CD14-positive monocyte (primary cell): ENCODE results near the gene POLR2L. TPM values are rescaled to one million over a fixed set of nuclear protein-coding genes. Genes with fewer than 3 reads are reported as not detected.

ENCODE experiments used
- DNase-seq, 3 donors: peaks; one replicate each; pipeline ENCODE4 v3.0.0-alpha.2; 2011 to 2022
- H2AFZ ChIP-seq: 2 replicates; pipeline ENCODE4 v1.6.0; 2012; ENCODE audit warnings: mild to moderate bottlenecking, low read depth, low read length, inconsistent platforms; ENCODE audit not compliant: insufficient read depth, poor library complexity, severe bottlenecking
- H3K27ac ChIP-seq, 2 donors: 1 replicate in 1 of 2; 2 replicates in 1 of 2; pipeline ENCODE4 v1.5.1; 2012 to 2013; ENCODE audit warnings: low read length in 2 of 2, control low read depth in 1 of 2, inconsistent platforms in 1 of 2, low read depth in 1 of 2, mild to moderate bottlenecking in 1 of 2
- H3K27me3 ChIP-seq, 2 donors: one replicate each; pipeline versions ENCODE4 v1.6.0 to v1.6.1; 2011 to 2013; ENCODE audit warnings: low read length in 2 of 2; ENCODE audit not compliant: control insufficient read depth in 2 of 2, insufficient read depth in 2 of 2
- H3K36me3 ChIP-seq, 2 donors: replicated peaks in 1 of 2; 1 replicate in 1 of 2; 2 replicates in 1 of 2; pipeline versions ENCODE4 v1.5.1 to v1.6.1; 2012 to 2013; ENCODE audit warnings: low read length in 2 of 2, control low read depth in 1 of 2, inconsistent platforms in 1 of 2, mild to moderate bottlenecking in 1 of 2; ENCODE audit not compliant: insufficient read depth in 2 of 2, control insufficient read depth in 1 of 2
- H3K4me1 ChIP-seq, 2 donors: 1 replicate in 1 of 2; 2 replicates in 1 of 2; pipeline versions ENCODE4 v1.5.1 to v1.6.1; 2012 to 2013; ENCODE audit warnings: low read length in 2 of 2, control low read depth in 1 of 2, inconsistent platforms in 1 of 2, mild to moderate bottlenecking in 1 of 2, moderate library complexity in 1 of 2; ENCODE audit not compliant: insufficient read depth in 2 of 2, control insufficient read depth in 1 of 2
- H3K4me2 ChIP-seq: replicated peaks from 2 replicates; pipeline ENCODE3; 2012; ENCODE audit warnings: low read length, moderate library complexity, mild to moderate bottlenecking; ENCODE audit not compliant: poor library complexity, severe bottlenecking; ENCODE audit errors: extremely low read depth
- H3K4me3 ChIP-seq, 3 experiments: fragments of 200-600 bp in 1 of 3; sonication (generic) in 1 of 3; replicated peaks in 1 of 3; 1 replicate in 2 of 3; 2 replicates in 1 of 3; pipeline ENCODE4 v1.5.1; 2011 to 2013; ENCODE audit warnings: low read length in 3 of 3, mild to moderate bottlenecking in 3 of 3, control low read depth in 2 of 3, low read depth in 2 of 3, inconsistent platforms in 1 of 3, moderate library complexity in 1 of 3
- H3K79me2 ChIP-seq: 2 replicates; pipeline ENCODE4 v1.6.0; 2012; ENCODE audit warnings: mild to moderate bottlenecking, control low read depth, inconsistent platforms, low read length, moderate library complexity; ENCODE audit not compliant: insufficient read depth
- H3K9ac ChIP-seq: 2 replicates; pipeline ENCODE4 v1.6.0; 2017; ENCODE audit warnings: low read length, mild to moderate bottlenecking; ENCODE audit not compliant: insufficient read depth, poor library complexity, severe bottlenecking
- H3K9me3 ChIP-seq, 2 donors: replicated peaks in 1 of 2; 1 replicate in 1 of 2; 2 replicates in 1 of 2; pipeline versions ENCODE4 v1.5.1 to v1.6.1; 2012 to 2013; ENCODE audit warnings: low read length in 2 of 2, control low read depth in 1 of 2; ENCODE audit not compliant: control insufficient read depth in 1 of 2, insufficient read depth in 1 of 2
- H4K20me1 ChIP-seq: 2 replicates; pipeline ENCODE4 v1.6.0; 2012; ENCODE audit warnings: mild to moderate bottlenecking, low read length, control low read depth, moderate library complexity; ENCODE audit not compliant: insufficient read depth
- H3K27ac Mint-ChIP-seq, 7 donors: one replicate each; pipeline ENCODE4 v1.8.0; 2020; ENCODE audit warnings: mild to moderate bottlenecking in 7 of 7, mixed read lengths in 7 of 7, moderate library complexity in 6 of 7, inconsistent platforms in 2 of 7
- H3K27me3 Mint-ChIP-seq, 3 donors: one replicate each; pipeline ENCODE4 v1.8.0; 2021 to 2022; ENCODE audit warnings: low read depth in 3 of 3, mild to moderate bottlenecking in 3 of 3, mixed read lengths in 3 of 3, moderate library complexity in 3 of 3, inconsistent platforms in 1 of 3
- H3K36me3 Mint-ChIP-seq, 2 donors: one replicate each; pipeline ENCODE4 v1.8.0; 2020; ENCODE audit warnings: mixed read lengths in 2 of 2, inconsistent platforms in 1 of 2, mild to moderate bottlenecking in 1 of 2
- H3K4me1 Mint-ChIP-seq: one replicate; pipeline ENCODE4 v1.8.0; 2020; ENCODE audit warnings: mild to moderate bottlenecking, mixed read lengths
- H3K4me3 Mint-ChIP-seq, 2 donors: one replicate each; pipeline ENCODE4 v1.8.0; 2020; ENCODE audit warnings: mild to moderate bottlenecking in 2 of 2, mixed read lengths in 2 of 2, moderate library complexity in 1 of 2
- H3K9me3 Mint-ChIP-seq, 7 donors: one replicate each; pipeline ENCODE4 v1.8.0; 2020 to 2022; ENCODE audit warnings: mixed read lengths in 7 of 7, mild to moderate bottlenecking in 6 of 7, moderate library complexity in 6 of 7, inconsistent platforms in 2 of 7
- WGBS: methylation state at CpG from one replicate; pipeline ENCODE4 v1.1.5; 2013; ENCODE audit warnings: missing lambda C conversion rate; ENCODE audit not compliant: insufficient coverage; 5-methylcytosine and 5-hydroxymethylcytosine counted together
- intact Hi-C, 2 donors: fragments of 100-400 bp; cut with micrococcal nuclease; formaldehyde crosslinking; loops; one replicate each; pipeline versions ENCODE4 v1.15.0 to v1.15.1; 2023
- polyA plus RNA-seq, 3 donors: library from polyadenylated mRNA; depleted of rRNA in 1 of 3; unstranded in 2 of 3; stranded (reverse) in 1 of 3; fragments of 300-500 nt in 2 of 3; fragments of >200 nt in 1 of 3; fragmentation: Illumina TruSeq in 2 of 3; gene quantifications; 1 replicate in 2 of 3; 2 replicates in 1 of 3; pipeline ENCODE4 v1.2.3, GENCODE V29; 2012 to 2021
- TF ChIP-seq, protein P1 (sequence below): fragments of 200-600 bp; IDR thresholded peaks from one replicate; pipeline ENCODE4 v1.8.0; 2022; ENCODE audit warnings: antibody characterized with exemption, mild to moderate bottlenecking

The POLR2L gene
- polyA plus RNA-seq, 3 donors = 93.9 to 133 (median 110) TPM

DNA sequence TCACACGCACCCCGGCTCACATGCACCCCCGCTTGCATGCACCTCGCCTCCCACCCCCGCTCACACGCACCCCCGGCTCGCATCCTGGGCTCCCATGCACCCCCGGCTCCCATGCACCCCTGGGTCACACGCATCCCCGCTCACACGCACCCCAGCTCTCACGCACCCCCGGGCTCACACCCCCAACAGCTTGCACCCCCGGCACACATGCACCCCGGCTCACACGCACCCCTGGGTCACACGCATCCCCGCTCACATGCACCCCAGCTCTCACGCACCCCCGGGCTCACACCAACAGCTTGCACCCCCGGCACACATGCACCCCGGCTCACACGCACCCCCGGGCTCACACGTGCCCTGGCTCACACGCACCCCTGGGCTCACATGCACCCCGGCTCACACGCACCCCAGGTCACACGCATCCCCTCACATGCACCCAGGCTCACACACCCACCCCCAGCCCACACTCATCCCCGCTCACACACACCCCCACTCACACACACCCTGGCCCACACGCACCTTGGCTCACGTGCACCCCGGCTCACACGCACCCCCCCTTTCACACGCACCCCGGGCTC, 16.5 kb upstream of the POLR2L start:
- 93% methylated on average over 17 of the region's 37 CpGs for WGBS
- Histone ChIP-seq H3K9ac (no peak overlapping the region), H3K4me1 (no peaks in the 10 kb centered on the region), H3K36me3 (no peaks in the 10 kb centered on the region), H4K20me1 (peaks cover 63% of the 10 kb centered on the region), H3K9me3 (no peaks in the 10 kb centered on the region), H3K4me2 (no peak overlapping the region), H3K4me3 (no peak overlapping the region), H3K27me3 (no peaks in the 10 kb centered on the region), H2AFZ (no peak overlapping the region), H3K27ac (no peak overlapping the region), H3K79me2 (no peaks in the 10 kb centered on the region)
- H3K36me3 Mint-ChIP-seq = no peaks in the 10 kb centered on the region
- peaks cover 8% of the 10 kb centered on the region for H3K4me1 Mint-ChIP-seq
- H3K4me3 Mint-ChIP-seq = no peak overlapping the region
- intact Hi-C loops = no loop called here
- TF ChIP-seq, protein P1, sequence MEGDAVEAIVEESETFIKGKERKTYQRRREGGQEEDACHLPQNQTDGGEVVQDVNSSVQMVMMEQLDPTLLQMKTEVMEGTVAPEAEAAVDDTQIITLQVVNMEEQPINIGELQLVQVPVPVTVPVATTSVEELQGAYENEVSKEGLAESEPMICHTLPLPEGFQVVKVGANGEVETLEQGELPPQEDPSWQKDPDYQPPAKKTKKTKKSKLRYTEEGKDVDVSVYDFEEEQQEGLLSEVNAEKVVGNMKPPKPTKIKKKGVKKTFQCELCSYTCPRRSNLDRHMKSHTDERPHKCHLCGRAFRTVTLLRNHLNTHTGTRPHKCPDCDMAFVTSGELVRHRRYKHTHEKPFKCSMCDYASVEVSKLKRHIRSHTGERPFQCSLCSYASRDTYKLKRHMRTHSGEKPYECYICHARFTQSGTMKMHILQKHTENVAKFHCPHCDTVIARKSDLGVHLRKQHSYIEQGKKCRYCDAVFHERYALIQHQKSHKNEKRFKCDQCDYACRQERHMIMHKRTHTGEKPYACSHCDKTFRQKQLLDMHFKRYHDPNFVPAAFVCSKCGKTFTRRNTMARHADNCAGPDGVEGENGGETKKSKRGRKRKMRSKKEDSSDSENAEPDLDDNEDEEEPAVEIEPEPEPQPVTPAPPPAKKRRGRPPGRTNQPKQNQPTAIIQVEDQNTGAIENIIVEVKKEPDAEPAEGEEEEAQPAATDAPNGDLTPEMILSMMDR = no peak
- DNase-seq = no peak
- peaks cover 0 to 2% (median 0%) of the 10 kb centered on the region in 7 donors for H3K9me3 Mint-ChIP-seq
- peaks cover 0 to 5% (median 2%) of the 10 kb centered on the region in 3 donors for H3K27me3 Mint-ChIP-seq
- H3K27ac Mint-ChIP-seq = no peak overlapping the region

DNA sequence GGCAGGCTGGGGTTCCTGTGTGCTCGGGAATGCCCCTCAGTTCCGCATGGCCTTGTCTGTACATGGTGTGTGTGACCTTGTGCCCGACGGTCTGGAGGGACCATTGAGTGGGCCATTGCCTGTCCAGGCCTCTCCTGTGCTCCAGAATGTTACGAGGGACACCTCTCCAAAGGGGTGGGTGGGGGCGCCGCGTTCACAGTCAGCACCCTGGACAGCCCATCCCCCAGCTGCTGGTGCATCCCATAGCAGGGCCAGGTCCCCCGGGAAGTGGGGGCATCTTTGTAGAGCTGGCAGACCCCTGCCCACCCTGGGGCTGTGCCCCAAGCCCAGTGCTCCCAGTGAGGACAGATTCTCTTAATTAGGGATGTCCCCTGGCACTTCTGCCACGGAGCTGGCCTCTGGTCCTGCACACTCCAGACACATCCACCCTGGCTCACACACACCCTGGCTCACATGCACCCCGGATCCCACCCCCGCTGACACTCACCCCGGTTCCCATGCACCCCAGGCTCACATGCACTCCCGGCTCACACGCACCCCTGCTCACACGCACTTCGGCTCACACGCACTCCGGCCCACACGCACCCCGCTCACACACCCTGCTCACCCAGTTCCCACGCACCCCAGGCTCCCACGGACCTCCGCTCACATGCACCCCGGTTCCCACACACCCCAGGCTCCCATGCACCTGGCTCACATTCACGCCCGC, 15.9 kb upstream of the POLR2L start:
- no peak overlapping the region for H2AFZ ChIP-seq
- no peaks in the 10 kb centered on the region for H3K36me3 ChIP-seq
- no peak overlapping the region for H3K9ac ChIP-seq
- no peaks in the 10 kb centered on the region for H3K36me3 Mint-ChIP-seq
- H3K27me3 Mint-ChIP-seq = peaks cover under 1 to 5% (median 2%) of the 10 kb centered on the region in 3 donors
- H3K4me3 Mint-ChIP-seq = no peak overlapping the region
- H3K27ac ChIP-seq = no peak overlapping the region
- peak overlapping the region in 1 of 7 donors; percentile 66 for H3K27ac Mint-ChIP-seq
- H3K4me1 ChIP-seq = no peaks in the 10 kb centered on the region
- H3K4me2 ChIP-seq = no peak overlapping the region
- 91% methylated on average over 22 of the region's 27 CpGs for WGBS
- H3K9me3 ChIP-seq = no peaks in the 10 kb centered on the region
- intact Hi-C loops = no loop called here
- H3K79me2 ChIP-seq = no peaks in the 10 kb centered on the region
- no peak overlapping the region for H3K4me3 ChIP-seq
- H4K20me1 ChIP-seq = peaks cover 67% of the 10 kb centered on the region
- TF ChIP-seq, protein P1 = no peak
- no peak for DNase-seq
- peaks cover 8% of the 10 kb centered on the region for H3K4me1 Mint-ChIP-seq
- peaks cover 0 to 2% (median 0%) of the 10 kb centered on the region in 7 donors for H3K9me3 Mint-ChIP-seq
- H3K27me3 ChIP-seq = no peaks in the 10 kb centered on the region
